GM18909 (cell line): ENCODE measurements around the gene CIB1.

Experiments
- ATAC-seq: cut with Tn5 transposase; IDR thresholded peaks from one replicate; pipeline ENCODE4 v1.9.1; 2021; ENCODE audit warnings: mild to moderate bottlenecking; ENCODE audit not compliant: unreplicated experiment, poor library complexity

Gene CIB1

GRCh38 chr15:90219421-90220141 lies 14.2 kb downstream of the CIB1 start:
- ATAC-seq = no peak

GRCh38 chr15:90217671-90218394 lies 15.9 kb downstream of the CIB1 start:
- no peak for ATAC-seq

- ATAC-seq = no peak
Observed at GRCh38 chr15:90214553-90215196, 19.1 kb downstream of the CIB1 start.

- no peak for ATAC-seq
Observed at GRCh38 chr15:90213818-90214204, 19.9 kb downstream of the CIB1 start.

DNA sequence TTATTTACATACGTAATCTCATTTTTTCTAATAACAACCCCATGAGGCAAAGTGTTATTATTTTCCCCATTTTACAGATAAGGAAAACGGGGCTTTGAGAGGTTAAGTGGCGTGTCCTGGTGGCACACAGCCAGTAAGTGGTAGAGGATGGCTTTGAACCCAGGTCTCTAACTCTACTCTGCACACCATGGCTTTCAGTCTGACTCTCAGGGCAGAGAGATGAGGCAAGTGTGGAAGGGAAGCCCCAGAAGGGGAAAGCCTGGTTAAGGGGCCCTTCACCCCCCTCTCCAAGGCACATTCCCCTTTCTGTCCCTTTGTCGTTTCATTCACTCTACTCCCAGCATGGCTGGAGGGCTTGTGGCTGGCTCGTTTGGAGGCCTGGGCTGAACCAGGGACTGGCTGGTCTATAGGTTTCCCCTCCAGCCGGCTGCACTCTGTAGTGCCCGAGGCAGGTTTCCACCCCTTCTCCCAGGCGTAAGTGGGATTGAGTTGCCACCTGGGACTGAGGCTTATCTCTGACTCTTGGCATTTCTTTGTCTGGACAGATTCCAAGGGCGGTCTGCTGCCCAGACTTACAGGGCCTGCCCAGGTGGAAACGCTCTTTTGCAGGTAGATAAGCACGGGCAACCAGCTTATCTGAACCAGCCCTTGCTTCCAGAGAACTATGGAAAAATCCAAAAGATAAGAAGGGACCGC lies 20.5 kb downstream of the CIB1 start:
- ATAC-seq = no peak

GRCh38 chr15:90212221-90213098 lies 21.3 kb downstream of the CIB1 start:
- ATAC-seq = no peak

DNA sequence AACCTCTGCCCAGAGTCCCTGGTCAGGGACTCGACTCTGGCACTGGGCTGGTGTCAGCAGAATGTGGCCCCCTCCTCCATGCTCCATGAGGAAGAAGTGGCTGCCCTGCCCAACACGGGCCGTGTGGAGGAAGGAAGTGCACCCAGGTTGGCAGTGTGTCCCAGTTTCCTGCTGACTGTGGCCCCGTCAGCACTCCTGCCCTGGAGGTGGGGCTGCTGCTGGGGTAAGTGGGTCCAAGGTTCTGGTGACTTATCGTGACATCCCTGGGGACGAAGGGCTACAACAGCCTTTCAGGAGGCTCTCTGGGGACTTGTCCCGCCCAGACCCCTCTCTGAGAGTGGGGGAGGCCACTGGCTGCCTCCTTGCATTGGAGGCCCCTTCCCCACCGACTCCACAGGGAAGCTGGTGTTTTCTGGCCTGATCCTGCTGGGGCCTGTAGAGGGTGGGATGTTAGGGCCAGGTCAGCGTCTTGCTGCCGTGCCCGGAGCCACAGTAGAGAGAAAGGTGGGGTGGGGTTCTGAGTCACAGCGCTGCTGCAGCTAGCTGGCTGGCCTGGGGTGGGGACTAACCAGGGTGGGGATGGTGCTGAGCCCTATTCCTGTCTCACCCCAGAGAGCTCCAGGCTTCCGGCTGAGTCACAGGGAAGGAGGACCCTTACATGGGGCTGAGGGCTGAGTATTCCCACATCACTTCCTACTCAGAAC lies 22.1 kb downstream of the CIB1 start:
- no peak for ATAC-seq

DNA sequence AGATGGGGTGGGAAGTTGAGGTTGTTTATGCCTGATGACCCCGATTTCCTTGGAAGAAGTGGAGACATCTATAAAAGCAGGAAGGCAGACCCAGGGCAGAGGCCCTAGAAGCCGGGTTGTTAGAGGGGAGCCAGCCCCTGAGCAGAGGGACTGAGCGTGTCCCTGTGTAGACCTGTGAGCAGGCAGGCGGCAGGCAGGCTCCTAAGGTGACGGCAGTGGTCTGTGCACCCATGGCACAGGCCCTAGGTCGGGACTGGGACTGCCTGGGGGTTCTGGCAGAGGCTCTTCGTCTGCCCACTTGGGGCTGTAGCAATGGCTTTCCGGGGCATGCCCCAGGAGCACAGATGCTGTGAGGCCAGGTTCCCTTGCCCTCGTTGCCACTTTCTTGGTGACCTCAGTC lies 22.7 kb downstream of the CIB1 start:
- no peak for ATAC-seq

DNA sequence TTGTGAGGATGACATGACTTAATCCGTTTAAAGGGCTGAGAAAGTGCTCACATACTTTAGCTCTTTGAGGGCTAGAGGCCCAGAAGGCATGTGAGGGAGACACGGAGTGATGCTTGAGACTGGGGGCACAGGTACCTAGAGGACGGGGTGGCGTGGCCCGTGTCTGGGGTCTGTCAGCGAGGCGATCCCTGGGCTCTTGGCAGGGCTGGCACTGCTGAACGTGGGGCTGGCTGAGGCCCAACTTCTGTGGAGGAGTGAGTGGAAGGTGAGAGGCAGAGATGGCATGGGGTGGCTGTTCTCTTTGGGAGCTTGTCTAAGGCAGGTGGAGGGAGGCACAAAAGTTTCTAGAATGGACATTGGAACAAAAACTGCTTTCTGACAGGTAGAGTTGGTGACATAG lies 23.1 kb downstream of the CIB1 start:
- ATAC-seq = no peak

GRCh38 chr15:90209591-90209990 lies 24.1 kb downstream of the CIB1 start:
- no peak for ATAC-seq

DNA sequence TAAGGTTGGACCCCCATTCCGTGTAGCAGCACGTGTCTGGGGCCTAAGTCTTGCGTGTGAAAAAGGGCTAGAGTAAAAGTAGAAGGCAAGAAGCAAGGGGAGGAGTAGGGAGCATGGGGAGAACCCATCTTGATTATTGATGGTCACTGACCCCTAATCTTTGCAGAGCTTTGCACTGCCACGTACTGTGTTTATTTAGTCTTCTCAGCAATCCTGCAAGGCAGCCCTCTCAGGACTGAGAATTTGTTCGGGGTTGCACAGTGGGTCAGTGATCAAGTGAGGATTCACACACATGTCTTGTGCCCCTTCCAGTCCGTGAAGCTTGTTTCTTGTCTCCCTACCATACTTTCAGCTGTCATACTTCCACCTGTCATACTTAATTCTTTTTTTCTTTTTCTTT lies 25.4 kb downstream of the CIB1 start:
- no peak for ATAC-seq

DNA sequence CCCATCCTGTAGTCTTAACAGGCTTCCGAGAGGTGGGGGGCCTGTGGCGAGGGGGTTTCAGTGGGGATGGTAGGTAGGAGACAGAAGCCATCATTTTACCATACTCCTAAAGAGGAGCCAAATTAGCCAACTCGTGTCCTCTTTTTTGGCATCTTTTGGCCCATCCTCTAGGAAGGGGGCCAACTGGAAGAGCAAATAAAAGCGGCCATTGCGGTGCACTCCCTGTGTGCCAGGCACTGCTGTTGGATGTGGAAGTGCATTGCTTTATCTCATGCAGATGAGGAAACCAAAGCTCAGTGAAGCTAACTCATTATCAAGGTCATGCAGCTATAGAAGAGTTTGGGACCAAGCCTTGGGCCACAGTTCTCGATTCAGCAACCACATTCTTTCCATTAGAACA lies 26.5 kb downstream of the CIB1 start:
- ATAC-seq = no peak

DNA sequence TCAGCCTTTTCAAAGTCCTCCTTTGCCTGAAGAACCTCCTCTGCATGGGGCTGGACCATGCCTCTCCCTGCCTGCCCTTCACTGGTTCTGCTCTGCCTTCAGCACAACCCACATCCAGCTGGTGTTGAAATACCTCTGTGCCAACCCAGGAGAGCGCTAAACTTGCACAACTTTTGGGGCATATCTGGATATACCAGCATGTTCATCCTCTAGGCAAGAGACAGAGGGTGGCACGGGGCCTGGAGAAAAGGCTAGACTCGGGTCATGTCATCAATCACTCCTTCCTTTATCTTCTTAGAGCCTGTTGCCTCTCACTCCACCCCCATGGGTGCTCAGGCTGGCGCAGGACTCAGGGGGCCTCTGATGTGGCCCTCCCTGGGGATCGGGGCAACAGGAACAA lies 27.9 kb downstream of the CIB1 start:
- ATAC-seq = no peak

DNA sequence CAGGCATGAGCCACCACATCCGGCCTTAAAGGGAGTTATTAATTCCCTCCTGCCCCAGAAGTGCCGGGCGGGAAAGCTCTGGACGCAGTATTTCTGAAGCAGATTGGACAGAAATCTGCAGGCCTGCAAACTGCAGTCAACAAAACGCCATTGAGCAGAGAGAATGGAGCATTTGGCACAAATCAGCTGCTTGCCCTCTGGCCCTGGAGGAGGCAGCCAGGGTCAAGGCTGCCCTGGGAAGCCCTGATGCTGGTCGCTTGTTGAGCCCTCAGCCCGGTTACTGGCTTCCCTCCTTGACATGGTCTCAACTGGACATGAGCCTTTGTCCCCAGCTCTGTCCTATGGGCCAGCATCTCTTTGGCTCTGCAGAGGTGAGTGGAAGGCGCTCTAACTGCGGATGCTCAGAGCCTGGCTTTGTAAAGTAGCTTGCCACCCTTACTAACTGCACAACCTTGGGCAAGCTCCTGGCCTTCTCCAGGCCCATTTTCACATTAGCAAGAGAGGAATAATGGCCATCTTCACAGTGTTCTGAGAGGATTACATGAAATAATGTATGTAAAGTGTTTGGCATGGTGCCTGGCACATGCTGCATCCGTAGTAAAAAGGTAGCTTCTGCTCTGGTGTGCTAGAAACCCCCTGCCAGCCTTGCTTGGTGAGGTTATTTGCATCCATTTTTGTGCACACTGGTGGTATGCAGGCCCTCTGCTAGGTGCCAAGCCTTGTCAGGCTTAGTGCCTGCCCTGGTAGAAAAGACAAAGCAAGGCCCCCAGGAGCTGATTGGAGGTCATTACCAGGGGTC lies 28.5 kb downstream of the CIB1 start:
- ATAC-seq = no peak

DNA sequence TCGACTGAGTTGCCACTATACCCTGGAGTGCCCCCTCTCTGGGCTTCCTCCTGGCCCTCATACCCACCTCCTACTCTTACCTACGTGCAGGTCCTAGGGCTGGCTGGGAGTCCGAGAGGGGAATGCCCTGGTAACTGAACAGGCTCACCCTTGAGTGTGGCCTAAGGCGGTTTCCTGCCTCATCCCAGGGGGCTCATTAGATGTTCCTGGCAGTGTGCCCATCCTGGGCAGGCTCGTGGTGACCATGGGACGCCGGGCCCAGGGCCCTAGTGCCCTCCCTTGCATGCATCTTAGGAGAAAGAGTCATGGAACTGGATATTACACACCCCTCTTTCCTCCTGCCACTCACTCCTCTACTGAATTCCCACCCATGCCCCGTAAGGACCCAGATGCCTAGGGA lies 29.8 kb downstream of the CIB1 start:
- no peak for ATAC-seq

DNA sequence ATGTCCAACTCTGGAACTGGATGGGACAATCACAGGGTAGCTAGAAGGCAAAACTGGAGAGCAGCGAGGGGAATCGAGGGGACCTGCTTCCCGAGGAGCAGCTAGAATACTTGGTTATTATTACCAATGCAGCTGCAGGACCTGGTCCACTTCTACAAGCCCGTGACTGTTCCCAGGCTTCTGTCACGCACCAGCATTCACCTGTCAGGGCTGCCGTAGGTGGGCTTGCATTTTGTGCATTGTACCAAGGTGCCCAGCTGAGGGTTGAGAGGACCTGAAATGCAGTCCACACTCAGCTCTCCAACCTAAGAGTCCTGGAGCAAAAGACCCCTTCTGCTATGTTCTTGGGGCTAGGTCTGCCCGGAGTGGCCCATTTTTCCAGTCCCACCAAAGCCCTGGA lies 30.3 kb downstream of the CIB1 start:
- ATAC-seq = no peak

DNA sequence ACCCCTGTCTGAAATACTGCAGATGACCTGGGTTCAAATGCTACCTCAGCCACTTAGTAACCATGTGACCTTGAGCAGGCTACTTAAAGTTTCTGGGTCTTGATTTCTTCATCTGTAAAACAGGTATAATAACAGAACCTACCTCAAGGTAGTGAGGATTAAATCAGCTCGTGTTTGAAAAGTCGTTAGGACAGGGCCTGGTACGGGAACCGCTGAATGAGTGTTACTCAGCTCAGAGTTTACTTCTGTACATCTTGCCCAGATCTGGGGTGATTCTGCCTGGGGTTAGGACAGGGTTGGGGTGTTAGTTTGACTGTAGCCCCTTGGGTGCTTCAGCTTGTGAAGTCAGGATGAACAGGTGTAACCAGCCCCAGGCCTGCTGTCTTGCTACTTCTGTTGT lies 30.8 kb downstream of the CIB1 start:
- no peak for ATAC-seq

GRCh38 chr15:90201944-90202375 lies 31.8 kb downstream of the CIB1 start:
- ATAC-seq = no peak
